Osteoblast (primary cell): ENCODE measurements around the gene TRIM56. TPM values are rescaled to one million over a fixed set of nuclear protein-coding genes. Genes with fewer than 3 reads are reported as not detected.
A peak's percentile ranks its signal among the peaks of the same experiment; 100 is the strongest.

Experiments
- DNase-seq: peaks from one replicate; pipeline ENCODE4 v3.0.0; 2011; ENCODE audit warnings: low spot score, mixed read lengths; ENCODE audit not compliant: insufficient read length; ENCODE audit errors: missing footprints
- H2AFZ ChIP-seq: 2 replicates; pipeline ENCODE4 v1.6.0; 2011; ENCODE audit warnings: mild to moderate bottlenecking, low read length
- H3K27ac ChIP-seq: 2 replicates; pipeline ENCODE4 v1.5.1; 2011; ENCODE audit warnings: mild to moderate bottlenecking, low read depth, low read length, moderate library complexity
- H3K27me3 ChIP-seq: 2 replicates; pipeline ENCODE4 v1.6.0; 2012; ENCODE audit warnings: mild to moderate bottlenecking, control low read depth, inconsistent platforms, low read length, moderate library complexity; ENCODE audit not compliant: insufficient read depth
- H3K36me3 ChIP-seq: 2 replicates; pipeline ENCODE4 v1.5.1; 2011; ENCODE audit warnings: mild to moderate bottlenecking, low read length, control low read depth, moderate library complexity; ENCODE audit not compliant: insufficient read depth
- H3K4me1 ChIP-seq: 2 replicates; pipeline ENCODE4 v1.5.1; 2011; ENCODE audit warnings: mild to moderate bottlenecking, low read length, control low read depth, moderate library complexity; ENCODE audit not compliant: insufficient read depth
- H3K4me2 ChIP-seq: 2 replicates; pipeline ENCODE4 v1.6.0; 2011; ENCODE audit warnings: mild to moderate bottlenecking, low read length; ENCODE audit not compliant: insufficient read depth
- H3K4me3 ChIP-seq: fragments of 200-600 bp; sonication (generic); 3 replicates; pipeline ENCODE4 v1.5.1; 2012; ENCODE audit warnings: mild to moderate bottlenecking, low read length, inconsistent platforms; ENCODE audit not compliant: insufficient read depth
- H3K79me2 ChIP-seq: 2 replicates; pipeline ENCODE4 v1.6.0; 2012; ENCODE audit warnings: mild to moderate bottlenecking, low read length, control low read depth, inconsistent platforms; ENCODE audit not compliant: insufficient read depth
- H3K9me3 ChIP-seq: 2 replicates; pipeline ENCODE4 v1.5.1; 2011; ENCODE audit warnings: low read depth, low read length, control low read depth
- H4K20me1 ChIP-seq: 2 replicates; pipeline ENCODE4 v1.6.0; 2012; ENCODE audit warnings: mild to moderate bottlenecking, low read length, control low read depth; ENCODE audit not compliant: insufficient read depth
- total RNA-seq: library from RNA; depleted of rRNA; stranded (reverse); fragments of >200 nt; gene quantifications from 2 replicates; pipeline ENCODE4 v1.2.3, GENCODE V29; 2012
- TF ChIP-seq, protein P1 (sequence below): IDR thresholded peaks from 2 replicates; pipeline ENCODE4 v1.5.1; 2011; ENCODE audit warnings: mild to moderate bottlenecking, low read depth, low read length, moderate library complexity; ENCODE audit errors: extremely low read depth

Gene TRIM56
- total RNA-seq, 1 donor = 13.8 TPM

DNA sequence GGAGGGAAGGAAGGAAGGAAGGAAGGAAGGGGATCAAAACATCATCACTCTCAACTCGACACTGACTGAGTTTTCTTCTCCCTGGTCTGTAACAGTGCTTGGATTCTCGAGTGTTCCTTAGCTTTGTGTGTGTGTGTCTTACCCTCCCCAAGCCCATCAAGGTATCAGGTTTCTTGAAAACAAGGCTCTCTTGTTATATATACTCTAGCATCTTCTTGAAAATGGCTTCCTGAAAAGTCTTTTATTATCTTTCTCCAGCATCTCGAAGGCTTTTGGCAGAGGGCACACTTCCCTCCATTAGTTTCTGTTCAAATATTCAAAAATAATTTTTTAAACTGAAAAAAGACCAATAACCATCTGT, 55.0 kb downstream of the TRIM56 start:
- no peaks in the 10 kb centered on the region for H3K79me2 ChIP-seq
- TF ChIP-seq, protein P1, sequence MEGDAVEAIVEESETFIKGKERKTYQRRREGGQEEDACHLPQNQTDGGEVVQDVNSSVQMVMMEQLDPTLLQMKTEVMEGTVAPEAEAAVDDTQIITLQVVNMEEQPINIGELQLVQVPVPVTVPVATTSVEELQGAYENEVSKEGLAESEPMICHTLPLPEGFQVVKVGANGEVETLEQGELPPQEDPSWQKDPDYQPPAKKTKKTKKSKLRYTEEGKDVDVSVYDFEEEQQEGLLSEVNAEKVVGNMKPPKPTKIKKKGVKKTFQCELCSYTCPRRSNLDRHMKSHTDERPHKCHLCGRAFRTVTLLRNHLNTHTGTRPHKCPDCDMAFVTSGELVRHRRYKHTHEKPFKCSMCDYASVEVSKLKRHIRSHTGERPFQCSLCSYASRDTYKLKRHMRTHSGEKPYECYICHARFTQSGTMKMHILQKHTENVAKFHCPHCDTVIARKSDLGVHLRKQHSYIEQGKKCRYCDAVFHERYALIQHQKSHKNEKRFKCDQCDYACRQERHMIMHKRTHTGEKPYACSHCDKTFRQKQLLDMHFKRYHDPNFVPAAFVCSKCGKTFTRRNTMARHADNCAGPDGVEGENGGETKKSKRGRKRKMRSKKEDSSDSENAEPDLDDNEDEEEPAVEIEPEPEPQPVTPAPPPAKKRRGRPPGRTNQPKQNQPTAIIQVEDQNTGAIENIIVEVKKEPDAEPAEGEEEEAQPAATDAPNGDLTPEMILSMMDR = no peak
- no peak overlapping the region for H2AFZ ChIP-seq
- peaks cover 14% of the 10 kb centered on the region for H4K20me1 ChIP-seq
- H3K9me3 ChIP-seq = no peaks in the 10 kb centered on the region
- H3K27ac ChIP-seq = peak overlapping the region; percentile 11
- H3K27me3 ChIP-seq = no peaks in the 10 kb centered on the region
- H3K4me2 ChIP-seq = no peak overlapping the region
- H3K4me3 ChIP-seq = no peak overlapping the region
- no peak for DNase-seq
- peaks cover 26% of the 10 kb centered on the region for H3K36me3 ChIP-seq
- H3K4me1 ChIP-seq = peaks cover 26% of the 10 kb centered on the region

GRCh38 chr7:101140746-101141382, 55.6 kb downstream of the TRIM56 start:
- H3K79me2 ChIP-seq = no peaks in the 10 kb centered on the region
- no peak overlapping the region for H2AFZ ChIP-seq
- TF ChIP-seq, protein P1 = no peak
- H3K27ac ChIP-seq = no peak overlapping the region
- no peak overlapping the region for H3K4me3 ChIP-seq
- peaks cover 9% of the 10 kb centered on the region for H4K20me1 ChIP-seq
- DNase-seq = no peak
- H3K4me1 ChIP-seq = peaks cover 22% of the 10 kb centered on the region
- H3K27me3 ChIP-seq = no peaks in the 10 kb centered on the region
- H3K4me2 ChIP-seq = no peak overlapping the region
- H3K9me3 ChIP-seq = no peaks in the 10 kb centered on the region
- H3K36me3 ChIP-seq = peaks cover 20% of the 10 kb centered on the region

Other genes starting within 250 kb of the TRIM56 start
- gene SLC12A9, start 232.8 kb upstream of the TRIM56 start, total RNA-seq = 19.5 and 20.0 TPM in 2 replicates
- 115 TPM in 2 replicates for gene TRIP6, start 218.1 kb upstream of the TRIM56 start, total RNA-seq
- gene SRRT, start 210.4 kb upstream of the TRIM56 start, total RNA-seq = 31.2 and 42.0 TPM in 2 replicates
- 4.7 and 5.8 TPM in 2 replicates for gene UFSP1, start 195.8 kb upstream of the TRIM56 start, total RNA-seq
- under 0.01 TPM in 2 replicates for gene ACHE, start 189.6 kb upstream of the TRIM56 start, total RNA-seq
- not detected in 2 replicates for gene MUC3A, start 135.9 kb upstream of the TRIM56 start, total RNA-seq
- gene MUC12, start 115.9 kb upstream of the TRIM56 start, total RNA-seq = under 0.01 and 0.59 TPM in 2 replicates
- under 0.01 TPM in 1 of 2 replicates, not detected in the other for gene MUC17, start 65.4 kb upstream of the TRIM56 start, total RNA-seq
- gene SERPINE1, start 41.6 kb downstream of the TRIM56 start, total RNA-seq = 237 and 278 TPM in 2 replicates
- gene AP1S1, start 69.0 kb downstream of the TRIM56 start, total RNA-seq = 101 and 102 TPM in 2 replicates
- 0.36 TPM in 1 of 2 replicates, not detected in the other for gene VGF, start 80.1 kb downstream of the TRIM56 start, total RNA-seq
- not detected in 2 replicates for gene NAT16, start 94.8 kb downstream of the TRIM56 start, total RNA-seq
- gene MOGAT3, start 115.6 kb downstream of the TRIM56 start, total RNA-seq = not detected in 2 replicates
- 78.7 and 81.8 TPM in 2 replicates for gene PLOD3, start 132.1 kb downstream of the TRIM56 start, total RNA-seq
- 64.4 and 66.0 TPM in 2 replicates for gene ZNHIT1, start 132.7 kb downstream of the TRIM56 start, total RNA-seq
- gene CLDN15, start 152.3 kb downstream of the TRIM56 start, total RNA-seq = 3.3 and 4.1 TPM in 2 replicates
- 118 and 136 TPM in 2 replicates for gene FIS1, start 159.6 kb downstream of the TRIM56 start, total RNA-seq
- gene IFT22, start 236.3 kb downstream of the TRIM56 start, total RNA-seq = 32.7 and 35.8 TPM in 2 replicates